Stimulated activated CD4-positive, alpha-beta T cell treated with anti-CD3 and anti-CD28 coated beads, Interleukin-4, amount 100 ng/mL, for 48 hours (primary cell): Measurements from ENCODE around the gene ZDHHC18.
"Not testable (repeated sequence)": the region's sequence is repeated elsewhere in the genome, so short reads cannot be mapped to it uniquely, and the experiment has no call there.

Experiments
- DNase-seq, 2 donors: peaks; one replicate each; pipeline ENCODE4 v3.0.0-alpha.2; 2020; ENCODE audit warnings: low read depth in 2 of 2

ZDHHC18 gene

DNA sequence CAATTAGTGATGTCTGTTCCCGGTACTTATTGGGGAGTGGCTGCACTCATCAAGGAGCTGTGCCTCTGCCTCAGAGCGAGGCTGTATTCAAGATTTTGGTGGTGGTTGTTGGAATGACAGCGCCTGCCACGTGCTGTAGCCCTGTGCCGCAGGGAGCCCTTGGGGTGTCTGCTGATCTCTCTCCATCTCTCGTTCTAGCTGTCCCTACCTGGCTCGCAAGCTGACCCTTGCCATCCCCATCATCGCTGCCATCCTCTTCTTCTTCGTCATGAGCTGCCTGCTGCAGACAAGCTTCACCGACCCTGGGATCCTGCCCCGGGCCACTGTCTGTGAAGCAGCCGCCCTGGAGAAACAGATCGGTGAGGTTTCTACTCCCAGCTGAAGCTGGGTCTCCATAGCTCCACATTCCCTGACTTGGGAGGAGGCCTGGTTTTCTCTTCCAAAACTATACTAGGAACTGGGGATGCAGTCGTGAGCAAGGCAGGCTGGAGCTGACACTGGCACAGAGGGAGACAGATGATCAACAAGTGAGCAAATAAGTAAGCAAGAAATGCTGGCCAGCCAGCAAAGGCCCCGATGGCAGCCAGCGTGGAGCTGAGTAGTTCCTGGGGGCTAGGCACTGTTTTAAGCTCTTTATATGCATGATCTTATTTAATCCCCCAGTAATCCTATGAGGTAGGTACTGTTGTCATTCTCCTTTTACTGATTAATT, 5.9 kb downstream of the ZDHHC18 start:
- no peak for DNase-seq

- DNase-seq: peak; percentile 59 to 75
Measured at GRCh38 chr1:26833432-26834405, 7.2 kb downstream of the ZDHHC18 start.

DNA sequence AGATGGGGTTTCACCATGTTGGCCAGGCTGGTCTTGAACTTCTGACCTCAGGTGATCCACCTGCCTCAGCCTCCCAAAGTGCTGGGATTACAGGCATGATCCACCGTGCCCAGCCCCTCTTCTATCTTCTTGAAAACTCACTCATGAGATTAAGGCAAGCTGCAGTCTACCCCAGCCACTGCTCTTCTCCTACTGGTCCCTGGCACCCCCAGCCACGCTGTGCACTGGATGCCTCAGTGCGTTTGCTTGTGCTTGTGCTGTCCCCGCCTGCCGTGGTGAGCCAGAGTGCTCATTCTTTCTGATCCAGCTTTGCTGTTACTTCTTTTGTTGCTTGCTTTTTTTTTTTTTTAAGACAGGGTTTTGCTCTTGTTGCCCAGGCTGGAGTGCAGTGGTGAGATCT, 11.2 kb downstream of the ZDHHC18 start:
- not testable (repeated sequence) for DNase-seq

GRCh38 chr1:26838474-26839338, 12.2 kb downstream of the ZDHHC18 start:
- DNase-seq: peak in 1 of 2 donors; percentile 49

GRCh38 chr1:26839339-26839722, 12.8 kb downstream of the ZDHHC18 start:
- no peak for DNase-seq

DNA sequence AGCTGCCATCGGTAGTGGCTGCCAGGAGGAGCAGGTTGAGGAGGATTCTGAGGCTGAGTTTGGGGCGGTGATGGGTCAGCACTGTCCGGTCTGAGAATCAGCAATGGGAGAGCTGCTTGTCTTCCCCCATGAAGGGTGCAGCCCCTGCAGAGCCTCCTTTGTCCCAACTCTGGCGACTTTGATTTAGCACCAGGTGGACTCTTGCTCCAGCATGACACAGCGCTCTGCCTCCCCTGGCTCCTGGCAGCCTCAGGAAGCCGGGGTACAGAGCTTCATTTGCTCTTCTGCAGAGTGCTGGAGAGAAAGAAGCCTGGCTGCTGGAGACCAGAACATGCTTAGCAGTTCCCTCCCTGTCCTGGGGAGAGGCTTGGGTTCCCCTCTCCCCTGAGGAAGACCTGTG, 13.3 kb downstream of the ZDHHC18 start:
- no peak for DNase-seq

- DNase-seq: no peak
Measured at GRCh38 chr1:26844424-26845196, 18.1 kb downstream of the ZDHHC18 start.

GRCh38 chr1:26847826-26848225, 21.3 kb downstream of the ZDHHC18 start:
- not testable (repeated sequence) for DNase-seq

DNA sequence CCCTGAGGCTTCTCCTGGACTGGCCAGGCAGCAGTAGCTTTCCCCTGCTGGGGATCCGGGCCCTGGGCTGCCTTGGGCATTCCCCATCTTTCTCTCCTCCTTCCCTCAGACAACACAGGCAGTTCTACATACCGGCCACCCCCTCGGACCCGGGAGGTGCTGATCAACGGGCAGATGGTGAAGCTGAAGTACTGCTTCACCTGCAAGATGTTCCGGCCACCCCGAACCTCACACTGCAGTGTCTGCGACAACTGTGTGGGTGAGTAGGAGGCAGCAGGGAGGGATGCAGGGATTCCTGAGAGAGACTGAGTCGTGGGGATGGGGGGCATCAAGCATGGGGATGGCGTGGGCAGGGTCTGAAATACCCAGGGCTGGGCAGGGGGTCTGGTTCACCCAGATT, 22.0 kb downstream of the ZDHHC18 start:
- DNase-seq: no peak

- DNase-seq: no peak
Measured at GRCh38 chr1:26848941-26849774, 22.7 kb downstream of the ZDHHC18 start.

GRCh38 chr1:26851106-26851684, 24.7 kb downstream of the ZDHHC18 start:
- no peak for DNase-seq

- no peak for DNase-seq
Measured at GRCh38 chr1:26852701-26853100, 26.2 kb downstream of the ZDHHC18 start.

DNA sequence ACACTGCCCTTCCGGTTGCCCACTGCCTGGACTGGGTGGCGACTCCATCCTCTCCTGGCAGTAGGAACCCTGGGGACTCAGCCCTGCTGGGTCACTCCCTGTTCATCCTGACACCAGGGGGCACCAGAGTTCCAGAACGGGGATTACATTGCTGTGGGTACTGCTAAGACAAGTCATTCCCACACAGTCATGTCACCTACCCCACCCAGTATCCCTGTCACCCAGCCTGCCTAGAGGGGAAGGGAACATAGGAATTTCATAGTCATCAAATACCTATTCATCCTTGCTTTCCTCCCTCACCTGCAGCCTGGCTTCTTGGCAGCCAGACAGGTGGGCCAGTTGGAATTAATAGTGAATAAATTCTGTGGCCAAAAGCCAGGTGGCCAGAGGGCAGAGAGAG, 26.7 kb downstream of the ZDHHC18 start:
- DNase-seq: peak; percentile 75

GRCh38 chr1:26853600-26853999, 27.1 kb downstream of the ZDHHC18 start:
- DNase-seq: no peak

DNA sequence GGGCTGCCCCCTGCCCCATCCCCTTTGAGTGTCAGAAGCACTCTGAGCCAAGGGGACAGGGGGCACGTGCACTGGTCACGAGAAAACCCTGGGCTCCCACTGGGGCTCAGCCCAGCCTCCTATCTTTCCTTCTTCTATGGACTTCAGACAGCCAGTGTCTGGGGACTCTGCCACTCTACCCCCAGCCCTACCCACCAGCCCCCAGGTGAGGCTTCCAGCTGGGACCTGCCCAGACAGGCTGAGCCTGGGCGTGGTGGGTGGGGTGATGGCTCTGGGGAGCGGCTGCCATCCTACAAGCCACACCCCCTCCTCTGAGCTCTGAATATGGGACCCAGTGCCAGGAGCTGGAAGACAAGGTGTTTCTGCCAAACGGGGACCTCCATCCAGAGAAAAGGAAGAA, 28.4 kb downstream of the ZDHHC18 start:
- no peak for DNase-seq

DNA sequence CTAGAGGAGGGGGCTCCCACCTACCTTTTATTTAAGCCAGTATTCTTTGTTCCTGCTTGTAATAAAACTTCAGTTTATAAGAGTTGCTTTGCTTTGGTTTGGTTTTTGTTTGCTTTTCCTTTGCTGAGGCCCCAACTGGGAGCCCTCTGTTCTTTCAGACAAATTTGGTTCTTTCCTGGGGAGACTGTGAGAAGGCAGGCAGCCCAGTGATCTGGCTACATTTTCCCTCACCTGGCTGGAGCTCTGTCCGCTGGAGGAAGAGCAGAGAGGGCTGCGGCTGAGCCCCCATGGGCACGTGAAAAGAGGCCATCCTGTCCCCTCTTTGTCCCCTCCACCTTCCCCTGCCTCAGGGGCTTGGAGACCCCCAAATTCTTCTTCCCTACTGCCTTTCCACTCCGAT, 29.1 kb downstream of the ZDHHC18 start:
- DNase-seq: no peak

- DNase-seq: no peak
Measured at GRCh38 chr1:26856181-26856580, 29.7 kb downstream of the ZDHHC18 start.

DNA sequence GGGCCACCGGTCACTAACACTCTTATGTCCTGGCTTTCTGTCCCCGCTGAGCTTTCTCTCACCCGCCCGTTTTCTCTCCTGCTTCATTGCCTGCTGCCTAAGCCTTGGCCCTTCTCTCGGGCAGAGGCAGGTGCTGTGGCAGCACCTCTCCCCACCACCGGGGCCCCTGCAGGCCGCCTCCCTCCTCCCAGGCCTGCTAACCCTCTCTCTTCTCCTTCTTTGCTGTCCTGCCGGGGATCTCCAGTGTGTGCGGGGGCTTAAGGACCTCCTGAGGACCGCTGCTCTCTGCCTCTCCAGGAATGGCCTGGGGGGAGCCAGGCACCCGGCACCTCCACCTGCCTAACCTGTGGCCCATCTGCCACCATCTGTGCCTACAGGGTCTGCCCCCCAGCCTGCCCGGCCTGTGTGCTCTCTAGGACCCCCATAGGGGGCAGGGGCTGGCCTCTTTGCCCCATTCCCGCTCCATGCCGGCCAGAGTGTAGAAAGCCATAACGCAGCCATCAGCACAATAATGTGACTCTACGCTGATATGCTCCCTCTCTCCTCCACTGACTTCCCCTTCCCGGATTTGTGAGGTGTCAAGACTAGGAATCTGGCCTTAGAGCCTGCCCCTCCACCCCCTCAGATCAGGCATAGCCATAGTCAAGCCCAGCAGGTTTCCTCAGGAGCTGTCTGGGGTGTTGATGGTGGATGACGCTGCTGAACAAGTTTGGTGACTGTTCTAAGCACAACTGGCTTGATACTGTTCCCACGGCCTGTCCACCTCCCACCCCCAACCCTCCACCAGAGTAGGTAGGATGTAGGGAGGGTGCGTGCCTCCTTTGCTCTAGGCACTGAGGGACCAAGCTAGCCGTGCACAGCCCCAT, 30.3 kb downstream of the ZDHHC18 start:
- no peak for DNase-seq
